NCI-H446 treated with DMSO at 0.1 percent for 48 hours (cell line): ENCODE results near the gene MIPEP.
"Not testable (repeated sequence)": the region's sequence is repeated elsewhere in the genome, so short reads cannot be mapped to it uniquely, and the experiment has no call there.

Experiments used
- DNase-seq: peaks from one replicate; lab custom pipeline; 2025; lab: John Stamatoyannopoulos, UW

MIPEP gene

DNA sequence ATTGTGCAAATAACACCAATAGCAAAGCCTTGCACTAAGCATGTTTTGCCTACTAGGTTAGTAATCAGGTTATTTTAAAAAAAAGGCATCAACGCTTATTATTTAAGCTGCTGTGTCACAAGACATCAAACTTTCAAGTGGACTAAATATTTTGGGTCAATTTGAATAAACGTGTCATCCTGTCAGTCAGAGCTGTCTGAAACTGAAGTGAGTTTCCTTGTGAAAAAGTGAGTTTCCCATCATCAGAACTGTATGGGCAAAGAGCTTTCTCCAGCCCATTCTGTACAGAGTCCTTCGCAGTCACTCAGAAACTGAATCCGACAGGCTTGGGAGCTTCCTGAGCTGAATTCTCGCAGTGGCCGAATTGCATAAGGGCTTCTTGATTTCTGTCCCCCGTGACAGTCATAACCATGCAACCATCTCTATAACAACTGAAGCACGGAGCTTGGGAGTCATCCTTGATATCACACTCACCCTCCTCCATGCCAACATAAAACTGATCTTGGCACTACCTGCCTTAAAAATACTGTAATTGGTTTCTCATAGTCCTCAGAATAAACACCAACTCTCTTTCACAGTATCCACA lies 139.8 kb downstream of the MIPEP start:
- no peak for DNase-seq

DNA sequence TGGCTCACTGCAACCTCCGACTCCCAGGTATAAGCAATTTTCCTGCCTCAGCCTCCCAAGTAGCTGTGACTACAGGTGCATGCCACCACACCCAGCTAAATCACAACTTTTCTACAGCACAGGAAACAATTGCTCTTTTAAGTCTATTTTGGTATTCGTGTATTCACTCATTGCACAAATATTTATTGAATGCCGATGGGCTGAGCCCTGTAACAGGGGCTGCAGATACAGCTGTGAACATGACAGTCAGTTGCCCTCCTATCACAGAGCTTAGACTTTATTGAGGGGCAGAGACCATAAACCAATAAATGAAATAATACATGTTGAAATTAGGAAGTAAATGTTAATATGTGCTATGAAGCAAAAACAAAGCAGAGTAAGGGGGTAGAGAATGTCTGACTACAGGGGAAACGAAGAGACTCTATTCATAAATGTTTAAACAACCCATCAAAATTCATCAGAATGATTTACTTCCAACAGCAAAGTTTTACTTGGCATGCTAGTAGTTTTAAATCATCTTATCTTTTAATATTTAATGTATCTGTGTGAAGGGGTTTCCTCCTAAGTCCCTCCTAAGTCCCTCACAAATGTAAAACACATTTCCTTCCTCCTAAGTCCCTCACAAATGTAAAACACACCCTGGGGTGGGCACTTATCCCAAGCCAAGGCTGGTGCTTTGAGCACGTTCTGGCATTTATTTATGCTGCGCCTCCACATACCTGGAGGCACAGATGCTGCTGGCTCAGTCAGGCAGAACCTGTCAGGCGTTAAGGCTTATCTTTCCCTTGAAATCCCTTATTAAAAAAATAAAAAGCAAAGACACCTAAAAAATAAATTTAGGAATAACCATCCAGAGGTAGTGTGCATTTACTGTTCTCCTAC lies 140.8 kb downstream of the MIPEP start:
- DNase-seq: no peak

DNA sequence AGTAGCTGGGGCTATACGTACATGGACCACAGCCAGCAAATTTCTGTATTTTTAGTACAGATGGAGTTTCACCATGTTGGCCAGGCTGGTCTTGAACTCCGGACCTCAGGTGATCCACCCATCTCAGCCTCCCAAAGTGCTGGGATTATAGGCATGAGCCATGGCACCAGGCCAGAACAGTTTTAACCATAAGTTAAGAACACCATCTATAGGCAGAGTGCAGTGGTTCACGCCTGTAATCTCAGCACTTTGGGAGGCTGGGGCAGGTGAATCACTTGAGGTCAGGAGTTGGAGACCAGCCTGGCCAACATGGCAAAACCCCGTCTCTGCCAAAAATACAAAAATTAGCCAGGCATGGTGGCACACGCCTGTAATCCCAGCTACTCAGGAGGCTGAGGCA lies 143.1 kb downstream of the MIPEP start:
- DNase-seq: not testable (repeated sequence)

DNA sequence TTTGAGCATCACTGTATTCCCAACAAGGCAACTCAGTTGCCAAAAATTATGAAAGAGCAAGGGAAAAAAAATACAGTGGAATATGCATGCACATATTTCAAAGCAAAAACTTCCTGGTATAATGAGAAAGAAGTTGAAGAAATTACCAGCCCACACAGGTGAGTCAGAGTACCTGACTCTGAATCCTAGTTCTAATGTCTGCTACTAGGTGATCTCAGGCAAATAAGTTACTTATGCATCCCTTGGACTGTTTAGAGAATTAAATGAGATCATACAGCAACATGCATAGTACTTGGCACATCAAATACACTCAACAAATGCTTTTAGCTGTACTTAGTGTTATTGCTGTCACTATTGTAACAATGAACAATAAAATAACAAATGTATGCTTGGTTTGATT lies 144.9 kb downstream of the MIPEP start:
- DNase-seq: no peak

DNA sequence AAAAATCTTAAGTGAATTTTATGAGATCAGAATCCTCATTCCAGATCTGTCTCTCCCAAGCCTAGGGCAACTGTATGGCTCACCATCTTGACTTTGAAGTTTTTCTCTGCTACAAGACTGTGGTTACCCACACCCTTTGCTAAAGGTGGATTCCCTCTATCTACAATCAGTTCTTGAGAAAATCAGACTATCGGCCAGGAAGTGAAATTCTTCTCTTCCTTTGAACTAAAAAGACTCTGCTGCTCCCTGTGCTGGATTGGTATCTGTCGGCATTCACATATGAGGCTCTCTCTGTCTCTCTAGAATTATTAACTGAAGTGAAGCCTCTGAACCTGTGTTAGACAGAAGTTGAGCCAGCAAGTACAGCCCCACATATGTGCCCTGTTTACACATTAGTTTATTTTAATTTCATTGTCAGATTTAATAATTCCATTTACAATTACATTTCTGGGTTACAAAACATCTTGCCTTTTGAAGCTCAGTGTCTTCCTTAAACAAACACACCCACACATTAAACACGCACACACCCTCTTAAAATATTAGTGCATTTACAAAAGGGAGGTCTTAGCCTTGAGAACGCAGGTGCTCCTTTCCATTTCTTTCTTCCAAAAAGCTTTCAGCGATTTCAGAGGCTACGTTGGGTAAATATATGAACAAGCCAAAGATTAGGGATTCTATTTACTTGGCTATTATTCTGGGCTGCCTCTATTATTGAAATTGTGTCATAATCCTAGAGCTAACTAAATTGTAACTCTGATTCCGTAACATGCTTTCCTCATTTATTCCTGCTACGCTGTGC lies 145.7 kb downstream of the MIPEP start:
- no peak for DNase-seq

DNA sequence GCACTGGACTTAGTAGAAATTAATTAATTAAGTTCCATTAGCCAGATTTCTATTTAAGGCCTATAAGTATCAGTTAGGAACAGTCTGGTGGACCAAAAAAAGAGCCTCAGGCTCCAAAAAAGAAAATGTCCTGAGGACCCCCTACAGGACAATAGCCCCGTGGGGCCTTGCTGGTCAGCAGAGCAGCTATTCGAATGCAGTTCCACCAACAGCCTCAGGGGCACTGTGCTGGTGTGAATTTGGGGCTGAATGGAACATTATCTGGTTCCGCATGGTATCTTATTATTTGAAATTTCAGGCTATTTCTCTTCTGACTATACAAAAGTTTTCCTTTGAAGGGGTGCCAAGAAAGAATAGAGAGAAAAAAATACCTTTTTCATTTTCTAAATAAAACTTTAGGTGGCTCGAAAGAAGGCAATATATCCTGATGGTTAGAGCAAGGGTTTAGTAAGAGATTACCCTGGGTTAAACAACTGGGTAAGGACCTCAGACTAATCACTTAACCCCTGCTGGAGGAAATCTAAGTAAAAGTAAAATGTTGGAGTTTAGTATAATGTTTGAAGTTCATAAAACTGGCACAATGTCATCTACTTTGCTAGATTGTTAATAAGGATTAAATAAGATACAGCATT lies 147.2 kb downstream of the MIPEP start:
- DNase-seq: no peak

DNA sequence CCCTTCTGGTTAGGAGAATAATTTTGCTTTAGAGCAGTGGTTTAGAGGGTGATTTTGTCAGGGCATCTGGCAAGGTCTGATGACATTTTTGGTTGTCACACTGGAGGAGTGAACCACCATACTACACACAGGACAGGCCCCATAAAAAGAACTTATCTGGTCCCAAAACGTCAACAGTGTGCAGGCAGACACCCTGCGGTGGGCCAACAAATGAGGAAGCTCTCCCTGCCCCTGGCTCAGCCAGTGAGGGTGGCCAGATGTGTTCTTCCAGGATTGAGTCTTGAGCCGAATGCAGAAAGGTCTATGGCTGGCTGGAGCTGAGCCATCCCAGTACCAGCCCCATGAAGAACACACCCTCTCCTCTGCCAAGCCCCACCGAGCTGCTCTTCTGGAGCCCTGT lies 149.2 kb downstream of the MIPEP start:
- DNase-seq: no peak

DNA sequence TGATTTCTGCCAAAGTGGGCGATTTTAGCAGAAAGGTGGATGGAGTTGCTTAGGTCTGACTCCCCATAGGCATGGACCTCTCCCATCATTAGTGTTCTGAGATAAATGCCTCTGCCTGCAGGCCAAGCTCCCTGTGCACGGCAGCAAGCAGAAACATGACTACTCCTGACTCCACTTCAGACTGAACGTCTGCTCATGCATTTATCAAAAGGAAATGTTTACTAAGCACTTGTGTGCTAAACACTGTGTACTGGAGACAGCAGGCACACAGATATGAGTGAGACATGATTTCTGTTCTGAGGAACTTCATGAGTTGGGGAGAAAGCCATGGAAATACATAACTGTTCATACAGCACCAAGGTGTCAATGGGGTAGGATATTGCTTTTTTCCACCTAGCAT lies 149.6 kb downstream of the MIPEP start:
- no peak for DNase-seq

DNA sequence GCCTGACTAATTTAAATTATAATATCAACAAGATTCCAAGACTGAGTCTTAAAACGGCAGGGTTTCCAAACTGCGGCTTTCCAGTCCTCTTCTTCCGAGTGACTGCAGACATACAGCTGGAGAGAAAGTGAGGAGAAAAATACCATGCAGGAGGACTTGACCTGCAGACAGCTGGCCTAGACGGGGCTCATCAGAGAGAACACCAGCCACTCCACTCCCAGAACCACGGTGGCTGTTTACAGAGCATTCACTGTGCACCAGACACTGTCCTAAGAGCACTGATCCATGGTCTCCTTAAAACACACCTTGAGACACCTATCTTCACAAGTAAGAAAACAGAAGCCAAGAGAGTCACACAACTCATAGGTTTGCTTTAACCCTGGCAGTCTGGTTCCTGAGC lies 152.7 kb downstream of the MIPEP start:
- no peak for DNase-seq

DNA sequence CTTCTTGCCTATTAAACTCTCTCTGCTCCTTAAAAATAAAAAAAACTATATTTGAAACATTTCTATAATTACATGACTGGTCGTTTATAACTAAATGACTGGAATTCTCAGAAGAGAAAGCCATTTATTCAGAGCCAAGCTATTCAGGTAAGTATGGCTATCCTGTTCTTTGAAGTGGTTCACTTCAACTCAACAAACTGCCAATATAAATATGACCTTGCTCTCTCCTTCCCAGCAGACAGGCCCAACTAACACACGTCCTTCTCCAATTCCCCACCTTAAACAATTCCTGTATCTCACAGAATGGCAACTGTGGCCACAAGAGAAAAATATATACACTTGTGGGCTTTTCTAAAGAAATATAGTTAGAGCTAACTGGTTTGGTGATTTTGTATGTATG lies 153.9 kb downstream of the MIPEP start:
- DNase-seq: no peak

DNA sequence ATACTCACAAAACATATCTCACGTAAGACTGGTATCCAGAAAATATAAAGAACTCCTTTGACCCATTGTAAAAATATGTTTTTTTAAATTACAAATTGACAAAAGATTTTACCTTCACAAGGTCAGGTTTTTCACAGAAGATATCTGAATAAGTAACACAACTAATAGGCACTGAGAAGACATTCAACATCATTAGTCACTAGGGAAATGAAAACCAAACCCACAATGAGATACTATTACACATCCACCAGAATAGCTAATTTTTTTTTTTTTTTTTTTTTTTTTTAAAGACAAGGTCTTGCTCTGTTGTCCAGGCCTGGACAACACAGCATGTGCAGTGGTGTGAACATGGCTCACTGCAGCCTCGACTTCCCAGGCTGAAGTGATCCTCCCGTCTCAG lies 157.5 kb downstream of the MIPEP start:
- DNase-seq: no peak

DNA sequence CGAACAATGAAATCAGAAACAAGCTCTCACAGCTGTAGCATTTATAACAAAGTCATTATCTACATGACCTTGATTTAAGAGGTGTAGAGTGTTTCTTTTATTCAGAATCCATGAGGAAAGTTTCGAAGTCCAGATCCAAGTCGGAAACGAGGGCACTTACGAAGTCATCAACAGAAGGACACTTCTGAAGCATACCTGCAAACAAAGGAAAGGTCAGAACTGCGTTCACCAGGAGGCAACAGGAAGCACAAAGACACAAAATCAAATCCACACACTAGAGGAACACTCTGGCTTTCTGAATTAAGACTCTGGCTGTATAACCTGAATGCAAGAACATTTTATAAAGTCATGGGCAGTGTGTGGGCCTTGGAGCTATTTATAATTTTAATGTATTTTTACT lies 158.9 kb downstream of the MIPEP start:
- DNase-seq: no peak

DNA sequence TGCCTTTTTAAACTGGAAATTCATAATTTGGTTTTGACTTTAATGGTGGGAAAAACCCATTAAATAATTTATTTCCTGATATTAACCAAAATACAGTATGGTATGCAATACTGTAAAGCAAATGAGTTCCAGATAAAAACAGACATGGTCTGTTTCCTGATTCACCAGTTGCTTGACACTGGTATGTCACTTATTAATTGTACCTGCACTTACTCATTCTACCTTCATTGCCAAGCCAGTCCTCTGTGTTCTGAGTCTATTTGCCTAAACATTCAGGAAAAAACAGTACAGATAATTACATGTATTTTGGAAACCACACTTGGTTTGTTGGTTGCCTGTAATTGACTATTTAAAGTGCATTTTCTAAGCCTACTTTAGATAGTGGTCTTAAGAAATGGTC lies 159.7 kb downstream of the MIPEP start:
- DNase-seq: no peak

DNA sequence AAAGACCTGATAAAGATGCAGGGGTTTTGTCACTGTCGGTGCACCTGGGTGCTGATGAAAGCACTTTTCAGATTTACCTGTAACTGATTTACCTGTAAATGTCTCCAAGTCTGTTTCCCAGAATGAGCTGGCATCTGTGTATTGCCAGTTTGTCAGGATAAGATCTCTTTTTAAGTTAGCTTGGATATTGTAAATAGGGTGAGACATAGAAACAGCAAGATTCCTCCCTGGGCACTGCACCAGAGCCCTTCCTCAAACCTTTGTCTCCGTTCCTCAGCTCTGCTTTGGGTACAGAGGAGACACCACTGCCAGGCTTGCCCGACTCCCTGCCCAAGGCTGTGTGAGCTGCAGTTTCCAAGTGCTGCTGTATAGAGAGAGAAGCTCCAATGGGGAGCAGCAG lies 160.4 kb downstream of the MIPEP start:
- DNase-seq: no peak

DNA sequence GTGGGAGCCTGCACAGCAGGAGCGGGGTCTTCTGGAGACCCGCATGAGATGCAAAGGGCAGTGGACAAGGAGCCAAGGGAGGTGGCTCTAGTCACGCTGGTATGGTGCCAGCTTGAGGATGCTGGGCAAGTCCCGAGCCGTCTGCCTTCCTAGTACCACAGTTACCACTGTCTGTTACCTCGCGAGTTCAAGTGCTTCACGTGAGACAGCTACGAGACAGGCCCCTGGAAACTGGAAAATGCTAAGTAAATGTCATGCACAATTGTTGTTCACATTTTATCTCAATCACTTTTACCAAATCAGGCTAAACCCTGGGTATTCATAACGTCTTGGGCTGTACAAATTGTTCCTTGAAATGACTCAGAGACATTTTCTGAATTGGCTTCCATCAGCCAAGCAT lies 163.3 kb downstream of the MIPEP start:
- no peak for DNase-seq

DNA sequence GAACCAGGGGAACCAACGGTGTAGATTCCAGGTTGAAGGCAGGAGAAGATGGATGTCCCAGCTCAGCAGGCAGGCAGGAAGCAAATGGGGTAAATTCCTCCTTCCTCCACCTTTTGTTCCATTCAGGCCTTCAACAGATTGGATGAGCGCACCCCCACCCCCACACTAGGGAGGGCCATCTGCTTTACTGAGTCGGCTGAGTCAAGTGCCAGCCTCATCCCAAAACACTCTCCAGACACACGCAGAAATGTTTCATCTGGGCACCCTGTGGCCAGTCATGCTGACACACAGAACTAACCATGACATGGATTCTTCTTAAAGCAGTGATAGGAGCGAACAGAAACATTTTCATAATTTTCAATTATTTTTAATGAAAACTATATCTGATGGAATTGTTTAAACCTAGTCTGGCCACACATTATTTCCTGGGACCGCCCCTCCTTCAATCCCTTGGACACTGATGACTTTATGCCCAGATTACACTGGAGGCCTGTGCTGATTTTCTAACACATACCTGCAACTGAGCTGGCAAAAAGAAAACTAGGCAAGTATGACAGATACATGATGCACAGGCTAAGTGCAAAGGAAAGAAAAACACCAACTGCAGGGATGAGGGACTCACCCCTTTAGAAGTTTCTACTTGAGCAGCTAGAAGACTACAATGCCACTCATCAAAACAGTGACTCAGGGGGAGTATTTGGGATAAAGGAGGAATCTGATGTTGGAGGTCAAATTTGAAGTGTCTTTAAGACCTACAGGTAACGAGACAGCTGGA lies 164.8 kb downstream of the MIPEP start:
- DNase-seq: no peak

DNA sequence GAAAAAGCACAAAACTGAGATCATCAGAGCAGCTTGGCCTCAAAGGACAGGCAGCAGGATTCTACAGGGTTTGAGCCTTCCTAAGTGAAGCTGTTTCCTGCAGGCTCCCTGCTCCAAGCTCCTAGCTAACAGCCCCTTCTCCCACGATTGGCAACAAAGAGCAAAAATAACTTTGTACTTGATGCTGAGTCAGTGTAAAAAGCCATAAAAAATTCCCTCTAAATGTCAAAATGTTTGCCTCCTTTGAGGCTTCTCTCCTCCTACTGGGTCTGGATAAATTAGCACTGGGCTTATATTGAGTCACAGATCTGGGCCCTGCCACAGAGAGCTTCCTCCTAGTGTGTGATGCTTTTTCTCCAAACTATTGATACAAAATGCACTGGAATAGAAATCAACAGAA lies 165.7 kb downstream of the MIPEP start:
- DNase-seq: no peak

DNA sequence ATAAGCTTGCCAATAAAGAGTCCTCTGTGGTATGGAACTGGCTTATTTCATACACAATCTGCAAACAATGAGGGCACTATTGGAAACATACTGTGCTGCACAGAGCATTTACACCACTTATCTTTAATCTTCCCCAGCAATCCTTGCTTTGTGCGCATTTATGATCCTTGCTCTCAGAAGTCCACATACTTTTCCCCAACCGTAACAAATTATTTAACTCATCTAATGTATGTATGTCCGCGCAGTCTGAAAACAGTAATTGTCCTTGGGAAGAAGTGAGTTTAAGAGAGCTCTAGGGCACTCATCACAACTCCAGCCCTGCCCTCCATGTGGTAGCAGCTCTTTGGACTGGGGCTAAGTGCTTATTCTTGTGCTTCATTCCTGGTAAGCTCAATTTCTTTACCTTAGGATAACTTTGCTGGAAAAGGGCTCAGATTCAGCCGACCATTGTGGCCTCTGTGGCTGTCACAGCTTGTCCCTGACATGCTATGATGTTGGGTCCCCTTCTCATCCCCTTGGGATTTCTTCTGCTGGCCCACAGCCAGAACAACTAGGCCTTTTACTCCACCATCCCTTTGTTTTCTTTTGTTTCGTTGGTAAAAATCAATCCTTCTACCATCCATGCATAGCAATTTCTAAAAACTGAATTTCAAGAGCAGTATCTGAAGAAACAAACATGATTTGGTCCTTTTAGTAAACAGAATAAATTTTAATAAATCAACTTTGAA lies 166.3 kb downstream of the MIPEP start:
- no peak for DNase-seq

DNA sequence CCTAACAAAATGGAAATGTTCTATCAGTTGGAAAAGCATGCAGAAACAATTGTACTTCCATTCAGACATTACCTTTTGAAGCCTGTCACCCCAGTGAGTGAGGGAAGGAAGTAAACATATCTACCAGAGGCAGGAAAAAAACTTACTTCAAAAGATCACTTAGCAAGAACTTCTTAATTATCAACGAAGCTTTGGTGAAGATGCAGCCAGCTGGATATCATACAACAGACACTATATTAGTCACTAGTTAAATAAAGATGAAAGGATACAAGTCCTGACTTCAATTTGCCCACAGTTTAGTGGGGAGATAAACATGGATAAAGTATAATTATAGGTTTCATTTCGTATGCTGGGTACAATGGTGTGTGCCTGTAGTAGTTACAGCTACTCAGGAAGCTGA lies 170.2 kb downstream of the MIPEP start:
- DNase-seq: no peak

DNA sequence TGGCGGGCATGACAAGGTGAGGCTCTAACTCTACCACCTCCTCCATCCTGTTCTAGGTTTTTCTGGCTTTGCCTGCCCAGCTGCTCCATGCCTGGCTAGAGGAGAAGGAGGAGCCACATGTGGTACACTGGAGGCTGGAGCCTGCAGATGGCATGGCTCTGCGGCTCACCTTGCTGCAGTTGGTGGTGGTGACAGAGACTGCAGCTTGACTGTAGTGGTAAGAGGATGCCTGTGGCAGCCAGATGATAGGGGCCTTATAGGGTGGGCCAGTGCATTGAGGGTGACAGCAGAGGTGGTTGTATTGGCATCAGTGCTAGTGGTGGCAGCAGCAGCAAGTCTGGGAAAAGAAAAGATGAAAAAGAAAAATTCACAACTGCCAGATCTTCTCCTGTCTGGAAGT lies 172.8 kb downstream of the MIPEP start:
- DNase-seq: no peak

DNA sequence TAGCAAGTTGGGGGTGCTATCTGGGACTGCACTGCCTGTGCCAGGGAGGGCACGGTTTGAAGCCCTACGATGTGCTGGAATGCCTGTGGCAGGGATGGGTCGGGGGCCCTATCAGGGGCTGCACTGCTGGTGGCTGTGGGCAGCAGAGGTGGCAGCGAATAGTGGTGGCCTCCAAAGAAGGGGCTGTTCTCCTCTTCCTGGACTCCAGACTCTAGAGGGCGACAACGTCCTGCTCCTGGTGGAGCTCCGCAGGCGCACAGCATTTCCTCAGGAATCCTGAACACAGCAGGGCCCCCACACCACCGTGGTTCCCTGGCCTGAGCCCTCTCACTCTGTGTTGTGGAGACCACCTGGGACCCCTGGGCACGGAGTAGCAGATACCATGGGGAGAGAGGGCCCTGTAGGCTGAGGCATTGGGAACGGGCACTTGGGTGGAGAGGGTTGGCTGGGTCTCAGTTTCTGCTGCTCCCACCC lies 173.4 kb downstream of the MIPEP start:
- no peak for DNase-seq
